HL-60 (cell line): Measurements from ENCODE around the gene MAP3K5.

ENCODE experiments used
- POLR2AphosphoS5 ChIP-seq: IDR thresholded peaks from 2 replicates; pipeline ENCODE4 v1.6.1; 2012; ENCODE audit warnings: low read depth
- TF ChIP-seq, protein P1 (sequence below): IDR thresholded peaks from one replicate; pipeline ENCODE4 v1.5.1; 2011; ENCODE audit warnings: low read length, control low read depth, inconsistent platforms; ENCODE audit not compliant: insufficient read depth

DNA sequence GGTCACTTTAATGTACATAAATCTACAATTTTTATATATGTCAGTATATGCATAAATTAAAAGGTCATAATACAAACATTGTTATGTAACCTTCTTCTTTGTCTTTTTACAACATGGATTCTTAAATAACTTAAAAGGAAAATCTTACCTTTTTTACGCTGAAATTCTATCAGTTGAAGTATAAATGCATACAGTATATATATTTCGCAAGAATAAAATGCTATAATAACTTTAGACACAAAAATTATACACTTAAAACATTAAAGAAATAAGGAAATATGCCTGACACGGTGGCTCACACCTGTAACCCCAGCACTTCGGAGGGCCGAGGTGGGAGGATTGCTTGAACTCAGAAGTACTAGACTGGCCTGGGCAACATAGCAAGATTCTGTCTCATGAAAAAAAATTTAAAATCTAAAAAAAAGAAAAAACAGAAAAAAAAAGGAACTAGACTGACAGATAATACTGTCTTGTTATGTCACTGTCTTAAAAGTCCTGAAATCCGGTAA is 132.2 kb downstream of the MAP3K5 start:
- TF ChIP-seq, protein P1, sequence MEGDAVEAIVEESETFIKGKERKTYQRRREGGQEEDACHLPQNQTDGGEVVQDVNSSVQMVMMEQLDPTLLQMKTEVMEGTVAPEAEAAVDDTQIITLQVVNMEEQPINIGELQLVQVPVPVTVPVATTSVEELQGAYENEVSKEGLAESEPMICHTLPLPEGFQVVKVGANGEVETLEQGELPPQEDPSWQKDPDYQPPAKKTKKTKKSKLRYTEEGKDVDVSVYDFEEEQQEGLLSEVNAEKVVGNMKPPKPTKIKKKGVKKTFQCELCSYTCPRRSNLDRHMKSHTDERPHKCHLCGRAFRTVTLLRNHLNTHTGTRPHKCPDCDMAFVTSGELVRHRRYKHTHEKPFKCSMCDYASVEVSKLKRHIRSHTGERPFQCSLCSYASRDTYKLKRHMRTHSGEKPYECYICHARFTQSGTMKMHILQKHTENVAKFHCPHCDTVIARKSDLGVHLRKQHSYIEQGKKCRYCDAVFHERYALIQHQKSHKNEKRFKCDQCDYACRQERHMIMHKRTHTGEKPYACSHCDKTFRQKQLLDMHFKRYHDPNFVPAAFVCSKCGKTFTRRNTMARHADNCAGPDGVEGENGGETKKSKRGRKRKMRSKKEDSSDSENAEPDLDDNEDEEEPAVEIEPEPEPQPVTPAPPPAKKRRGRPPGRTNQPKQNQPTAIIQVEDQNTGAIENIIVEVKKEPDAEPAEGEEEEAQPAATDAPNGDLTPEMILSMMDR = no peak
- TF ChIP-seq POLR2AphosphoS5 = no peak
